Fibroblast of peridontal ligament (primary cell): Measurements from ENCODE around the gene PADI2.
"Not testable (repeated sequence)": the region's sequence is repeated elsewhere in the genome, so short reads cannot be mapped to it uniquely, and the experiment has no call there.

Experiments used
- DNase-seq: peaks from one replicate; pipeline ENCODE4 v3.0.0-alpha.2; 2010; ENCODE audit errors: extremely low read depth

PADI2 gene

GRCh38 chr1:17082761-17083160 is 36.5 kb downstream of the PADI2 start:
- no peak for DNase-seq

DNA sequence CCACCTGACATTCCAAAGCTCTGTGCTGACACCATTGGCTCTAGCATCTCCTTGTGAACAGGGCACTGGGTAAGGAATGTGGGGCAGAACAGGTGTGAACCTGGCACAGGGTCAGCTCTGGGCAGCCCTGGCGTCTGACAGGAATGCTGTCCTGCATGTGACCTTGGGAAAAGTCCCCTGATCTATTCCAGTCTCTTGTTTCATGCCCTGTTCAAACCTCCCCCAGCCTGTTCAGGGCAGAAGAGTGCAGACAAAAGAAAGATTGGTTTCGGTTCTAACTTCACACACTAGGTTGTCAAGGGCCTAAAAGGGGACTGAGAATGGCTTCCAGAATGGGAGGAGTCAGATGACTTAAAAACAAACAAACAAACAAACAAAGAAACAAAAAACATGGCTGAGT is 37.8 kb downstream of the PADI2 start:
- DNase-seq = no peak

DNA sequence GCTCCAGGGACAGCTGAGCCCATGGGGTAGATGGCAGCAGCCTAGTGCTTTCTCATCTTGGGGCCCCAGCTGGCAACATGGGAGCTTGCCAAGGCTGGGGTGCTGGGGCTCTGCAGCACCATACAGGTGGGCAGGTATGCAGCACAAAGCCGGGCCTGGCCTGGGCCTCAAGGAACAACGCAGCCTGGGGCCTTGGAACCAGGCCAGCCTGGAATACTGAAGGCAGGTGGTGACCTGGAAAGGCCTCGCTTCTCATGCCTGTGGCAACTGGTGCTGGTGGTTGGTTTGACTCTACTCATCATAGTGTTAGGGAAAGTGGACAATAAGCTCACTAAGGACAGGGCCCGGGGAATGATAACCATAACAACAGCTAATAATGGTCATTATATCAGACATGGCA is 38.4 kb downstream of the PADI2 start:
- no peak for DNase-seq

- no peak for DNase-seq
Observed at GRCh38 chr1:17080085-17080759, 39.0 kb downstream of the PADI2 start.

DNA sequence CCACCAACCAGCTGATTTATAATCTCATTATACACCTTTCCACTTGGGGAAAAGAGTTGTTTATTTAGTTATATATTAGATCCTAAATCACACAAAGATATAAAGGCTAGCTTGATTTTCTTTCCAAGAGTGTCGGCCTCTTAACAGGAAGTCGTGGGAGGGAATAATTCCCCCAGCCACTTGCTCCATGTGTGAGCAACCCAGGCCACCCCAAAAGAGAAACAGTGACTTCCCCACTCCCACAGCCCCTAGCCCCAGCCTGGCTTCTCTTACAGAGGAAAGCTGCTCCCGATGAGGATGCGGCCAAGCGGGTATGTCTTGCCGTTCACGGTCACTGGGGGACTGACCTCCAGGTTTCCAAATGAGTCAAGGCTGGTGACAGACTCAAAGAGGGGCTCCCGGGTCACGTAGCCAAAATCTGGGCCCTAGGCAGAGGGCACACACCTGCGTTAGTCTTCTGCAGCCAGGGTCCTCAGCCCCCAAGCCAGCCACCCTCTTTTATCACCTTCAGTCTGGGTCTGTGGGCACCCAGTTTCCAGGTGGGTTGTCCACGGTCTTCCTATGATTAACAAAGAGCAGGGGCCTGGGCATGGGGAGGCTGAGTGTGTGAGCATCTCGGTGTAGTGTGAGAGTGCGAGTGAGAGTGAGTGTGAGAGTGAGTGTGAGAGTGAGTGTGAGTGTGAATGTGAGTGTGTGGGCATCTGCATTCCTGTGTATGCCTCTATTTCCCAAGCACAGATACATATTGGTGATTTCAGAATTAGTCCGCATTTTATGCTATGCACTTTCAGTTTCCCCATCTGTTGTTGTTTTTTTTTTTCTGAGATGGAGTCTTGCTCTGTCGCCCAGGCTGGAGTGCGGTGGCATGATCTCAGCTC is 40.0 kb downstream of the PADI2 start:
- DNase-seq = no peak

DNA sequence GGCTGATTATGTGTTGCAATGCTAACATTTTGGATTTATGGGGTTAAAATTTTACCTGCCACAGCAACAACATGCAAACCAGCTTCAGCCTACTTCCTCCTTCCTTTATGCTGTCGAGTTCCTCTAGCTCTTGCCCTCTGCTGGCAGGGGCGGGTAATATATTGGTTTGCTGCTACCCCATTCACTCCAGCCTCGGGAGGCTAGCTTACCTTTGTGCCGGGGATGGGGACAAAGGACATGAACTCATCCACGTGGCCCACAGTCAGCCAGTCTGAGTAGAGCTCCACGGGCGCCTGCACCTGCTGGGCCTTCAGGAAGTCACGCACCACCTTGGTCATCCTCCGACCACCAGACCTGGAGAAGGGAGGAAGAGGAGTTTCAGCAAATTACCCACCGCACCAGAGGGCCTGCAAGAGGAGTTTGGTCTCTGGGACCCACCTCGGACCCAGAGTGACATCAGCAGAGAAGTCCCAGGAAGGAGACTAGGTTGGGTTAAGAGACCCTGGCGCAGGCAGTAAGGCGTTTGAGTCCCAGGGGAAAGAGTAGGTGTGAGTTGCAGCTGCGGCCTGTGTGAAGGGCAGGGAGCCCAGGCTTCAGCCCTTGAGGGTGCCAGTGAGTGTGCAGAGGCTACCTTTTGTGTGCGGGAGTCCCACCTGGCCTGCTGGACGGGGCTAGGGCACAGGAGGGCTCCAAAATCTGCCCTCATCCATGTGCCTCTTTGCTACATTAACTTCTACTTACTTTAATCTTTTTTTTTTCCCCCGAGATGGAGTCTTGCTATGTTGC is 43.6 kb downstream of the PADI2 start:
- DNase-seq = no peak

GRCh38 chr1:17071794-17072193 is 47.5 kb downstream of the PADI2 start:
- DNase-seq = no peak

GRCh38 chr1:17070163-17070525 is 49.1 kb downstream of the PADI2 start:
- no peak for DNase-seq

GRCh38 chr1:17069452-17070162 is 49.6 kb downstream of the PADI2 start:
- DNase-seq = no peak

DNA sequence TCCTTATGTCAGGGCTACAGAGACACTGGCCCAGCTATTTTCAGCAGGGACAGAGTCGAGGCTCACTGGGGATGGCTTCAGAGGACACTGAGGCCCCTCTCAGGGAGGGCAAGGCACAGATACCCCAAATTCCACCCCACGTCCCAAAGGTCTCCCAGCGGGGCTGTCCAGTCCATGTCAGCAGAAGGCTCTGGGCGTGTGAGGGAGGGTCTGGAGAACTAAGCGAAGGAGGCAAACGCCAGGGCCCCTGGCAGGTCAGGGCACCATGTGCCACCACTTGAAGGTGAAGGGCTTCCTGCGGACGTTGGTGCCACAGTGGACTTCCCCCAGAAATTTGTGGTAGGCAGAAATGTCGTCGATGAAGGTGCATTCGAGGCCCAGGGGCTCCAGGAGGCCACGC is 50.5 kb downstream of the PADI2 start:
- DNase-seq = no peak

DNA sequence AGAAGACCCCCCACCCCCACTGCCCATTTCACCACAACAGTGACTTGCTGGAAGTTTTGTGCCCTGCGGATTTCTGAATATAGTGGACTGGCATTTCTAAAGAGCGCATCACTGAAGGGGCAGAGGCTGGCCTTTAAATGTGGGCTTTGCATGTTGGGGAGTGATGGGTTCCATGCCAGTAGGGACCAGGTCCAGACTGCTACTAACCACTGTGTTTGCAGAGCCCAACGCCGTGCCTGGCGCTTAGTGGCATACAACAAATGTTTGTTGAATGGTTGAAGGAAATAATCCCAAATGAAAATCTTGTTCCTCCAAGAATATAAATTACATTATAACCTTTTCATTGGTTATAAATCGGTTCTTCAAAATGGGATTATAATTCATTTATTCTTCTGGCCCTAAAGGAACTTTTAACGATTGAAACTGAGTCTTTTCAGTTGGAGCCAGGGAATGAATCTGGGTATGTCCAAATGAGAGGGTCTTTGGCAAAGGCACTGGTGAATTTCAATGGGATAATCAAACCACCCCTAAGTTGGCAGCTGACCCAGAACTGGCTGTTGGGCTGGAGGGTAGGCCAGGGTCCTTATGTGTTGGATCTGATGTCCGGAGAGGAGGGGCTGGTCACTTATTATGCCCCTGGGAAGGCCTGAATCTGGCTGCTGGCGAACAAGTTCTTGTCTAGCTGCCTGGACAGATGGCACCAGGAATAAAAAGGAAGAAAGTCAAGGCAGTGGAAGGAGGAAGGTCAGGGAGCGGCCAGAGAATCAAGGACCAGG is 51.6 kb downstream of the PADI2 start:
- DNase-seq = no peak

DNA sequence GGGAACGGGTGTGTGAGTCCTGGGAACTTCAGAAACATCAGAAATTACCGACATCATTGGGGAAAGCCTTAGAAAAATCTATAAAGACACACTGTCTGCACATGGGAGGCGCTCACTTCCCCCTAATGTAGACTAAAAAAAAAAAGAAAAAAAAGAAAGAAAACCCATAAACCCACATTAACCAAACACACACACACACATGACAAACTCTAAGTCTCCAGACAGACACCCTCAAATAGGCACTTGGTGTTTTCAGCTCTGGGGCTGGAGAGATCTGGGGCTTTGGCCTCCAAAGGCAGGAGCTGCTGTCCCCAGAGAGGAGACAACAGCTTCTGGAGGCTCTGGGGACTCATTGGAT is 52.2 kb downstream of the PADI2 start:
- no peak for DNase-seq

GRCh38 chr1:17066361-17067068 is 52.7 kb downstream of the PADI2 start:
- no peak for DNase-seq

GRCh38 chr1:17065666-17066065 is 53.6 kb downstream of the PADI2 start:
- no peak for DNase-seq

- not testable (repeated sequence) for DNase-seq
Observed at GRCh38 chr1:17062751-17063150, 56.5 kb downstream of the PADI2 start.

DNA sequence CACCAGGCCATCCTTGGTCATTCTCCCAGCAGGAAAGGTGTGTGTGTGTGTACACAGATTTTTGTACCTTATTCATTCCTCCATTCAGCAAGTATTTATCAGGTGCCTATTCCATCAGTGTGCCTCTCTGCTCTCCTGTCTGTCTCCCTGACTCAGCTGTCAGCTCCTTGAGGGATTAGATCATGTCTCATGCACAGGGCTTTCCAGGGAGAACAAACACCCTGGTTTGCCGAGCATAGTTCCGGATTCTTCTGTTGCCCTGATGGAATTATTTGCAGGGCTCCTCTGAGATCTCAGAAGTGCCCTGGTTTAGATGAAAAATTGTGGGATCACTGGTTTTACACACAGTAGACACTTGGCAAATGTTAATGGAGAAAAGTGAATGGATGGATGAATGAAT is 57.4 kb downstream of the PADI2 start:
- DNase-seq = no peak

DNA sequence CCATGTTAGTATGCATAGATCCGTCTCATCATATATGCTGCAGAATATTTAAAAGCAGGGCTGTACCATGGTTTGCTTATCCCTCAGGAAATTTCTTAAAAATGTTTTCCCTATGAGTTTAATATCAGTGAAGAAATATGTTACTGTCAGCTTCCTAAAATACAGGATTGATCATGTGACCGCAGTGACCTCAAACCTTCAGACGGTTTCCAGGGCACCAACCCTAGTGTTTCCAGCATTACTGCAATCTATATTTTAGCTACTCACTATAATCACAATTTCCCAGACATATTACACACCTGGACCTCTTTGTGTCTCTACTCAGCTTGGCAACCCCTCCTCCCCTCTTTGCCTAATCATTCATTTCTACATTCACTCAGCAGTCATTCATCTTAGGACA is 57.8 kb downstream of the PADI2 start:
- no peak for DNase-seq

DNA sequence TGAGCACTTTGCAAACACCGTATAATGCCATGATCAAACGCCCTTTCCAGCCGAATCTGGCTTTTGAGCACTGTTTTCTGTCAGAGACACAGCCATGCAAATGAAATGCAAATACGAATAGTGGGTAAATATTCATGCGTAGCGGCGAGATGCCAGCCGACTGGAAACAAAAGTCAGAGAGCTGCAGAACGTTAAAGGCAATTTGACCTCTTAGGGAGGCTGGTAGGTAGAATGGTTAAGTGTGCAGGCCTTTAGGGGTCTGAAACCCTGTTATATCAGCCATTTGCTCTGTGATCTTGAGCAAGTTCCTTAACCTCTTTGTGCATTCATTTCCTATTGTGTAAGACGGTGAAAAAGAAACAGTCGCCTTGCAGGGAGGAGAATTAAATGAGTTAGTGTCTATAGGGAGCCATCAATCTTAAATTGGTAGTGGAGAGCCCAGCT is 58.9 kb downstream of the PADI2 start:
- DNase-seq = no peak

DNA sequence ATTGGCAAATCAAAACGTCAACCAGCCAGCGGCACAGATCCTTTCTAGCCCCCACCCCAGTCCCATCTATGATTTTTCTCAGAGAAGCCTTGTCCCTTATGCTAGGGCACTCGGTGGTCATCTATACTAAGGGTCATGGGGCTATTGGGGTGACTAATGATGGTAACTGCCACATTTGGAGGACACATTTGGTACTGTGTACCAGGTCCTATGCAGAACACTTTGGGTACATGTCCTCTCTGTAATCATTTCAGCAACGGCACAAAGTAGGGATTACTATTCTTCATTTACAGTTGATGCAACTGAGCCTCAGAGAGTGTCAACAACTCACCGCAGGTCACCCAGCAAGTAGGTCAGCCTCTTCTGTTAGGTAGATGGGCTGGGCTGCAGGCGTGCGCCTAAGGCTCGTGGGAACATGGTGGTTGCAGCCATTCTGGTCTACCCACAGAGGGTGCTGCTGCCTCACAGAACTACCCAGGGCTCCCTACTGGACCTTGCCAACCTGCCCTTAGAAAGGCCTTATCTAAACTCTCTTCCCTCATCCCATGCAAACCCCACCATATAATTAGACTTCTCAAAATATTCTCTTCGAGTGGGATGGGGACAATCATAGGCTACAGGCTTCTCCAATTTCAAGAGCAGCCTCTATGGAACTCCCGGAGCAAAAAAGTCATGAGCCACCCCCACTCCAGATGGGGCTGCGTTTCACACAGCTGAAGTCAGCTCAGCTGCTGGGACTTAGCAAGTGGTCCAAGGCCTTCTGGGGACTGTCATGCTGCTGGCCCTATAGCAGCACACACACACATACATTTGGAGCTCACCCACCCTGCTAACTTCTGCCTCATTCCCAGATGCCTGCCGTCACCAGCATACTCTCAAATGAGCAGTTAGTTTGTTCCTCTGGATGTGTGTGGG is 59.6 kb downstream of the PADI2 start:
- peak; percentile 70 for DNase-seq
